Transverse colon (tissue), 4 donors: ENCODE measurements around the gene ARID4B. TPM values are rescaled to one million over a fixed set of nuclear protein-coding genes. Genes with fewer than 3 reads are reported as not detected.
"Not testable (repeated sequence)": the region's sequence is repeated elsewhere in the genome, so short reads cannot be mapped to it uniquely, and the experiment has no call there.

Experiments
- DNase-seq: peaks from one replicate; pipeline ENCODE4 v3.0.0-alpha.2; 2019
- H3K27ac ChIP-seq, 4 donors: fragments of 200-600 bp; sonication (generic); 2 replicates each; pipeline ENCODE4 v1.5.1; 2016 to 2018; ENCODE audit warnings: inconsistent platforms in 4 of 4
- H3K27me3 ChIP-seq: fragments of 200-600 bp; sonication (generic); 2 replicates; pipeline ENCODE4 v1.5.1; 2017; ENCODE audit warnings: inconsistent platforms
- H3K36me3 ChIP-seq, 4 donors: fragments of 200-600 bp; sonication (generic); 2 replicates each; pipeline ENCODE4 v1.5.1; 2017 to 2019; ENCODE audit warnings: inconsistent platforms in 4 of 4
- H3K4me1 ChIP-seq, 4 donors: fragments of 200-600 bp; sonication (generic); 2 replicates each; pipeline ENCODE4 v1.5.1; 2017 to 2020; ENCODE audit warnings: inconsistent platforms in 4 of 4
- H3K4me3 ChIP-seq, 4 donors: fragments of 200-600 bp; sonication (generic); 1 replicate in 1 of 4; 2 replicates in 3 of 4; pipeline versions ENCODE4 v1.5.1 to v1.6.1; 2017 to 2019; ENCODE audit warnings: inconsistent platforms in 4 of 4
- H3K9me3 ChIP-seq, 2 donors: fragments of 200-600 bp; sonication (generic); 2 replicates each; pipeline ENCODE4 v1.5.1; 2017 to 2019; ENCODE audit warnings: inconsistent platforms in 2 of 2
- CTCF ChIP-seq, 5 experiments: fragments of 200-600 bp in 3 of 5; fragments of 450-650 bp in 2 of 5; sonication (generic) in 3 of 5; IDR thresholded peaks; 1 replicate in 2 of 5; 2 replicates in 3 of 5; pipeline ENCODE4 v1.5.1; 2016 to 2017; ENCODE audit warnings: antibody characterized with exemption in 5 of 5, inconsistent platforms in 3 of 5, mild to moderate bottlenecking in 2 of 5, moderate library complexity in 1 of 5
- EP300 ChIP-seq: sonication (generic); formaldehyde crosslinking; IDR thresholded peaks from one replicate; pipeline ENCODE4 v1.6.1; 2017; ENCODE audit warnings: antibody characterized with exemption, low read depth
- POLR2A ChIP-seq: fragments of 450-650 bp; IDR thresholded peaks from one replicate; pipeline ENCODE4 v1.6.1; 2016; ENCODE audit warnings: antibody characterized with exemption, mild to moderate bottlenecking, moderate library complexity
- POLR2AphosphoS5 ChIP-seq, 3 donors: sonication (generic); formaldehyde crosslinking; IDR thresholded peaks; one replicate each; pipeline ENCODE4 v1.6.1; 2016; ENCODE audit warnings: antibody characterized with exemption in 3 of 3
- WGBS, 2 donors: methylation state at CpG; one replicate each; pipeline ENCODE4 v1.1.5; 2018; ENCODE audit warnings: low coverage in 1 of 2; 5-methylcytosine and 5-hydroxymethylcytosine counted together
- in situ Hi-C, 4 donors: fragments of 200-750 bp; cut with MboI; loops; one replicate each; pipeline versions ENCODE4 v1.15.0 to v1.15.1; 2017; ENCODE audit warnings: low sequenced_read_pairs in 3 of 4, low pct_ligation_motif_present in 1 of 4, low pct_unique_long_range_greater_than_20kb in 1 of 4
- intact Hi-C: fragments of 100-400 bp; cut with DNase I; formaldehyde crosslinking; loops from one replicate; pipeline ENCODE4 v1.15.1; 2023; ENCODE audit warnings: low total_unique reads
- total RNA-seq, 4 donors: library from RNA; depleted of rRNA; stranded (reverse); fragments of >200 nt; gene quantifications; one replicate each; pipeline ENCODE4 v1.1.0, GENCODE V29; 2016

The ARID4B gene
- total RNA-seq, 4 donors from 2014 or later = 9.2 to 52.0 (median 34.0) TPM

GRCh38 chr1:235221653-235222375, 106.2 kb downstream of the ARID4B start:
- no peaks in the 10 kb centered on the region for H3K27me3 ChIP-seq
- intact Hi-C loops = no loop called here
- in situ Hi-C loops = no loop called here
- no peak for TF ChIP-seq POLR2A
- TF ChIP-seq POLR2AphosphoS5 (IDR thresholded peaks at IDR 0.05) = no peak
- TF ChIP-seq EP300 = no peak
- no peak for TF ChIP-seq CTCF (IDR thresholded peaks at IDR 0.05)
- no peaks in the 10 kb centered on the region for H3K9me3 ChIP-seq
- 98 to 100% methylated on average over 1 to 3 of the region's 3 CpGs for WGBS, 2 donors
- H3K4me1 ChIP-seq = no peaks in the 10 kb centered on the region
- H3K27ac ChIP-seq = no peak overlapping the region
- no peak overlapping the region for H3K4me3 ChIP-seq
- H3K36me3 ChIP-seq = peaks cover 0 to 69% (median 16%) of the 10 kb centered on the region in 4 donors
- DNase-seq = no peak

- H3K4me3 ChIP-seq = no peak overlapping the region
- TF ChIP-seq POLR2A (no peak), POLR2AphosphoS5 (IDR thresholded peaks at IDR 0.05) (no peak), CTCF (IDR thresholded peaks at IDR 0.05) (no peak), EP300 (no peak)
- in situ Hi-C loops = no loop called here
- no peaks in the 10 kb centered on the region for H3K9me3 ChIP-seq
- WGBS, 2 donors = 95 to 100% methylated on average over 1 of the region's 1 CpG
- no peaks in the 10 kb centered on the region for H3K27me3 ChIP-seq
- intact Hi-C loops = no loop called here
- no peak for DNase-seq
- H3K27ac ChIP-seq = no peak overlapping the region
- peaks cover 0 to 61% (median 24%) of the 10 kb centered on the region in 4 donors for H3K36me3 ChIP-seq
- no peaks in the 10 kb centered on the region for H3K4me1 ChIP-seq
Measured at GRCh38 chr1:235215453-235215852, 112.5 kb downstream of the ARID4B start.

DNA sequence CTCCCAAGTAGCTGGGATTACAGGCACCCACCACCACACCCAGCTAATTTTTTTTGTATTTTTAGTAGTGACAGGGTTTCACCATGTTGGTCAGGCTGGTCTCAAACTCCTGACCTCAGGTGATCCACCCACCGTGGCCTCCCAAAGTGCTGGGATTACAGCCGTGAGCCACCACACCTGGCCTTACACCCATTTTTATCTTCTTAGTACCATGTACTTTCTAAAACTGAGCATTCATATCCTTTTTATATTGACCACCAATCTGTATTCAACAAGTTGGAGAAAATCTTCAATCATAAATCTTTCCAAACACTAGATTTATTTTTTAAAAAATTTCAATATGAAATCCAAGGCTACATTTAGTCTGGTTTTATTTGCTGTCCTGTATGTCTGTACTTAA, 113.0 kb downstream of the ARID4B start:
- DNase-seq, H3K4me1 ChIP-seq, in situ Hi-C loops, intact Hi-C loops, H3K9me3 ChIP-seq, H3K27ac ChIP-seq, H3K27me3 ChIP-seq, H3K4me3 ChIP-seq: not testable (repeated sequence)
- H3K36me3 ChIP-seq = peaks cover 0 to 62% (median 23%) of the 10 kb centered on the region in 4 donors
- WGBS, 2 donors = 97 to 100% methylated on average over 2 of the region's 2 CpGs

GRCh38 chr1:235213752-235214151, 114.2 kb downstream of the ARID4B start:
- Histone ChIP-seq H3K36me3 (peaks cover 0 to 61% (median 19%) of the 10 kb centered on the region in 4 donors), H3K27ac (no peak overlapping the region), H3K9me3 (no peaks in the 10 kb centered on the region), H3K27me3 (no peaks in the 10 kb centered on the region), H3K4me1 (no peaks in the 10 kb centered on the region), H3K4me3 (no peak overlapping the region)
- 89% methylated on average over 5 to 6 of the region's 6 CpGs for WGBS, 2 donors
- TF ChIP-seq POLR2A (no peak), POLR2AphosphoS5 (IDR thresholded peaks at IDR 0.05) (no peak), CTCF (IDR thresholded peaks at IDR 0.05) (no peak), EP300 (no peak)
- in situ Hi-C loops (no loop called here), intact Hi-C loops (loop anchor here (1.0 kb wide), 1 partner anchor 11 kb away; no protein-coding TSS in a partner anchor)
- DNase-seq = no peak
